HL-60 (cell line): ENCODE data around the gene TAF7L.

Experiments used
- DNase-seq, 2 experiments: peaks; one replicate each; pipeline ENCODE4 v3.0.0-alpha.2; 2010 to 2020; ENCODE audit warnings: low read depth in 1 of 2, low spot score in 1 of 2
- H3K27ac ChIP-seq: fragments of 250-450 bp; sonication (Bioruptor Pico); replicated peaks from 2 replicates; pipeline ENCODE4 v1.5.1; 2020; ENCODE audit warnings: mild to moderate bottlenecking, moderate library complexity
- H3K27me3 ChIP-seq: fragments of 250-450 bp; sonication (Bioruptor Pico); 2 replicates; pipeline ENCODE4 v1.5.1; 2021; ENCODE audit warnings: mild to moderate bottlenecking, moderate library complexity; ENCODE audit not compliant: insufficient read depth, poor library complexity, severe bottlenecking
- H3K4me3 ChIP-seq: replicated peaks from 2 replicates; pipeline ENCODE4 v1.5.1; 2011; ENCODE audit warnings: mild to moderate bottlenecking, control low read depth, low read length; ENCODE audit not compliant: insufficient read depth
- CTCF ChIP-seq: IDR thresholded peaks from one replicate; pipeline ENCODE4 v1.5.1; 2011; ENCODE audit warnings: low read length, control low read depth, inconsistent platforms; ENCODE audit not compliant: insufficient read depth
- GABPA ChIP-seq: IDR thresholded peaks from 2 replicates; pipeline ENCODE4 v1.6.1; 2012; ENCODE audit warnings: low read depth
- POLR2AphosphoS5 ChIP-seq: IDR thresholded peaks from 2 replicates; pipeline ENCODE4 v1.6.1; 2012; ENCODE audit warnings: low read depth
- REST ChIP-seq: IDR thresholded peaks from 2 replicates; pipeline ENCODE4 v1.6.1; 2012; ENCODE audit warnings: low read depth; ENCODE audit not compliant: insufficient replicate concordance
- SPI1 ChIP-seq: IDR thresholded peaks from 2 replicates; pipeline ENCODE4 v1.6.1; 2012; ENCODE audit warnings: low read depth, mild to moderate bottlenecking, borderline replicate concordance

Gene TAF7L

GRCh38 chrX:101237041-101237440 lies 54.1 kb downstream of the TAF7L start:
- no peak for DNase-seq
- Histone ChIP-seq H3K27ac (no peak overlapping the region), H3K27me3 (no peaks in the 10 kb centered on the region), H3K4me3 (no peak overlapping the region)
- TF ChIP-seq REST, result no peak
- no peak for TF ChIP-seq CTCF
- TF ChIP-seq GABPA, result no peak
- no peak for TF ChIP-seq SPI1
- no peak for TF ChIP-seq POLR2AphosphoS5

GRCh38 chrX:101232316-101232715 lies 58.8 kb downstream of the TAF7L start:
- TF ChIP-seq REST, result no peak
- H3K27ac ChIP-seq, result no peak overlapping the region
- H3K4me3 ChIP-seq, result no peak overlapping the region
- H3K27me3 ChIP-seq, result no peaks in the 10 kb centered on the region
- no peak for DNase-seq

- Histone ChIP-seq H3K27ac (no peak overlapping the region), H3K27me3 (no peaks in the 10 kb centered on the region), H3K4me3 (no peak overlapping the region)
- no peak for DNase-seq
- TF ChIP-seq POLR2AphosphoS5 (no peak), SPI1 (no peak), GABPA (no peak), CTCF (no peak), REST (no peak)
These were observed 60.1 kb downstream of the TAF7L start for GRCh38 chrX:101231080-101231479.

GRCh38 chrX:101230636-101231035 lies 60.5 kb downstream of the TAF7L start:
- DNase-seq, result no peak
- H3K4me3 ChIP-seq, result no peak overlapping the region
- TF ChIP-seq POLR2AphosphoS5, result no peak
- TF ChIP-seq GABPA, result no peak
- TF ChIP-seq CTCF, result no peak

More at GRCh38 chrX:101230636-101231035, 60.5 kb downstream of the TAF7L start:
- no peaks in the 10 kb centered on the region for H3K27me3 ChIP-seq
- no peak overlapping the region for H3K27ac ChIP-seq
